HG03457 (cell line): ENCODE results near the gene F11.
"Not testable (repeated sequence)": the region's sequence is repeated elsewhere in the genome, so short reads cannot be mapped to it uniquely, and the experiment has no call there.

ENCODE experiments used
- ATAC-seq: cut with Tn5 transposase; IDR thresholded peaks from one replicate; pipeline ENCODE4 v1.9.1; 2021; ENCODE audit warnings: moderate number of reproducible peaks; ENCODE audit not compliant: unreplicated experiment

F11 gene

GRCh38 chr4:186298031-186298647 is 32.1 kb downstream of the F11 start:
- ATAC-seq = no peak

- ATAC-seq = no peak
Observed at GRCh38 chr4:186299291-186299690, 33.3 kb downstream of the F11 start.

GRCh38 chr4:186300659-186301390 is 34.8 kb downstream of the F11 start:
- ATAC-seq = no peak

GRCh38 chr4:186304216-186304615 is 38.2 kb downstream of the F11 start:
- ATAC-seq = no peak

GRCh38 chr4:186304866-186305505 is 39.0 kb downstream of the F11 start:
- ATAC-seq = no peak

- no peak for ATAC-seq
Observed at GRCh38 chr4:186307497-186307896, 41.5 kb downstream of the F11 start.

- ATAC-seq = no peak
Observed at GRCh38 chr4:186307916-186308315, 41.9 kb downstream of the F11 start.

- ATAC-seq = no peak
Observed at GRCh38 chr4:186318481-186318880, 52.5 kb downstream of the F11 start.

GRCh38 chr4:186324660-186325059 is 58.7 kb downstream of the F11 start:
- not testable (repeated sequence) for ATAC-seq

- no peak for ATAC-seq
Observed at GRCh38 chr4:186326391-186326790, 60.4 kb downstream of the F11 start.

GRCh38 chr4:186329372-186329771 is 63.4 kb downstream of the F11 start:
- no peak for ATAC-seq

GRCh38 chr4:186330368-186330767 is 64.4 kb downstream of the F11 start:
- no peak for ATAC-seq

- no peak for ATAC-seq
Observed at GRCh38 chr4:186335793-186336192, 69.8 kb downstream of the F11 start.
